ENCODE results near the gene TRIM22.

The TRIM22 gene

GRCh38 chr11:5738431-5738830 is 48.8 kb downstream of the TRIM22 start:
- DNase-seq (ENCODE audit: low read depth, low spot score) = no peak

GRCh38 chr11:5746614-5747013 is 57.0 kb downstream of the TRIM22 start:
- no peak for DNase-seq (ENCODE audit: low read depth, low spot score)

- no peak for DNase-seq (ENCODE audit: low read depth, low spot score)
These were observed 60.2 kb downstream of the TRIM22 start for GRCh38 chr11:5749836-5750235.

- no peak for DNase-seq (ENCODE audit: low read depth, low spot score)
These were observed 64.4 kb downstream of the TRIM22 start, which contains the start of gene OR52N4 for GRCh38 chr11:5753943-5754342. OR52N4 (plus strand) TSS chr11:5754243; CDS start chr11:5754741, 498 bp downstream.

All from ELF-1 (cell line).